Measurements from ENCODE around the gene SORCS3.

The SORCS3 gene

GRCh38 chr10:105029286-105029685 is 388.2 kb downstream of the SORCS3 start:
- Histone ChIP-seq H3K9me2 (replicated peaks; ENCODE audit: low read depth, low read length) (no peaks in the 10 kb centered on the region), H2AFZ (ENCODE audit: low read length) (no peak overlapping the region), H3K4me3 (ENCODE audit: low read length, poor library complexity, severe bottlenecking) (no peak overlapping the region), H3K27me3 (ENCODE audit: insufficient read depth, low read length, poor library complexity, severe bottlenecking) (no peaks in the 10 kb centered on the region), H3F3A (ENCODE audit: low read depth) (no peaks in the 10 kb centered on the region), H3K9me3 (ENCODE audit: insufficient read depth, low read depth, low read length) (no peaks in the 10 kb centered on the region), H4K20me1 (ENCODE audit: insufficient read depth, low read length, poor library complexity, severe bottlenecking) (no peaks in the 10 kb centered on the region), H3K4me2 (ENCODE audit: low read depth, low read length, poor library complexity, severe bottlenecking) (no peak overlapping the region), H3K9ac (ENCODE audit: low read depth, low read length, poor library complexity, severe bottlenecking) (no peak overlapping the region), H3K36me3 (ENCODE audit: insufficient read depth, low read length) (no peaks in the 10 kb centered on the region), H3K4me1 (ENCODE audit: insufficient read depth, low read length, poor library complexity, severe bottlenecking) (no peaks in the 10 kb centered on the region), H3K79me2 (ENCODE audit: insufficient read depth, low read length) (no peaks in the 10 kb centered on the region)
- TF ChIP-seq EZH2phosphoT487 (IDR thresholded peaks at IDR 0.05; ENCODE audit: borderline replicate concordance) = no peak
- no peak for TF ChIP-seq CTCF (conservative IDR thresholded peaks at IDR 0.05; ENCODE audit: low read length)

- Histone ChIP-seq H3K36me3 (ENCODE audit: insufficient read depth, low read length) (no peaks in the 10 kb centered on the region), H3K9me3 (ENCODE audit: insufficient read depth, low read depth, low read length) (0 out of 2 replicates have a peak, but pooled peaks cover 2% of the 10 kb centered on the region), H3K9me2 (replicated peaks; ENCODE audit: low read depth, low read length) (no peaks in the 10 kb centered on the region), H3K4me3 (ENCODE audit: low read length, poor library complexity, severe bottlenecking) (no peak overlapping the region), H3K27me3 (ENCODE audit: insufficient read depth, low read length, poor library complexity, severe bottlenecking) (no peaks in the 10 kb centered on the region), H3K79me2 (ENCODE audit: insufficient read depth, low read length) (no peaks in the 10 kb centered on the region), H3F3A (ENCODE audit: low read depth) (no peaks in the 10 kb centered on the region), H3K9ac (ENCODE audit: low read depth, low read length, poor library complexity, severe bottlenecking) (no peak overlapping the region), H3K4me1 (ENCODE audit: insufficient read depth, low read length, poor library complexity, severe bottlenecking) (no peaks in the 10 kb centered on the region), H2AFZ (ENCODE audit: low read length) (no peak overlapping the region), H4K20me1 (ENCODE audit: insufficient read depth, low read length, poor library complexity, severe bottlenecking) (no peaks in the 10 kb centered on the region), H3K4me2 (ENCODE audit: low read depth, low read length, poor library complexity, severe bottlenecking) (no peak overlapping the region)
- TF ChIP-seq EZH2phosphoT487 (IDR thresholded peaks at IDR 0.05; ENCODE audit: borderline replicate concordance) (no peak), CTCF (conservative IDR thresholded peaks at IDR 0.05; ENCODE audit: low read length) (no peak)
These were observed 395.9 kb downstream of the SORCS3 start for GRCh38 chr10:105037022-105037421.

- Histone ChIP-seq H3K4me2 (ENCODE audit: low read depth, low read length, poor library complexity, severe bottlenecking) (no peak overlapping the region), H3K27me3 (ENCODE audit: insufficient read depth, low read length, poor library complexity, severe bottlenecking) (no peaks in the 10 kb centered on the region), H3K79me2 (ENCODE audit: insufficient read depth, low read length) (no peaks in the 10 kb centered on the region), H3K4me1 (ENCODE audit: insufficient read depth, low read length, poor library complexity, severe bottlenecking) (no peaks in the 10 kb centered on the region), H3K36me3 (ENCODE audit: insufficient read depth, low read length) (no peaks in the 10 kb centered on the region), H4K20me1 (ENCODE audit: insufficient read depth, low read length, poor library complexity, severe bottlenecking) (no peaks in the 10 kb centered on the region), H3K9ac (ENCODE audit: low read depth, low read length, poor library complexity, severe bottlenecking) (no peak overlapping the region), H3F3A (ENCODE audit: low read depth) (no peaks in the 10 kb centered on the region), H3K9me2 (replicated peaks; ENCODE audit: low read depth, low read length) (no peaks in the 10 kb centered on the region), H3K9me3 (ENCODE audit: insufficient read depth, low read depth, low read length) (0 out of 2 replicates have a peak, but pooled peaks cover 2% of the 10 kb centered on the region), H3K4me3 (ENCODE audit: low read length, poor library complexity, severe bottlenecking) (no peak overlapping the region), H2AFZ (ENCODE audit: low read length) (no peak overlapping the region)
- TF ChIP-seq EZH2phosphoT487 (IDR thresholded peaks at IDR 0.05; ENCODE audit: borderline replicate concordance) (no peak), CTCF (conservative IDR thresholded peaks at IDR 0.05; ENCODE audit: low read length) (no peak)
These were observed 400.9 kb downstream of the SORCS3 start for GRCh38 chr10:105041956-105042355.

Measured in Loucy (cell line).